Aorta (tissue), 5 donors: ENCODE data around the gene F13A1. TPM values are rescaled to one million over a fixed set of nuclear protein-coding genes. Genes with fewer than 3 reads are reported as not detected.

Experiments used
- ATAC-seq: fragments of 200-7000 bp; cut with Tn5 transposase; one replicate; pipeline ENCODE4 v1.9.1; 2022; ENCODE audit warnings: moderate library complexity; ENCODE audit not compliant: low FRiP score
- DNase-seq, 2 donors: peaks; one replicate each; pipeline ENCODE4 v3.0.0-alpha.2; 2020
- H3K27ac ChIP-seq, 2 donors: one replicate each; pipeline ENCODE4 v1.5.1; 2013; ENCODE audit warnings: low read length in 2 of 2, mild to moderate bottlenecking in 2 of 2, moderate library complexity in 2 of 2, control low read depth in 1 of 2, inconsistent platforms in 1 of 2, low read depth in 1 of 2
- H3K27me3 ChIP-seq, 2 donors: one replicate each; pipeline ENCODE4 v1.6.1; 2013; ENCODE audit warnings: control low read depth in 1 of 2, low read length in 1 of 2, mild to moderate bottlenecking in 1 of 2, moderate library complexity in 1 of 2; ENCODE audit not compliant: insufficient read depth in 2 of 2, control insufficient read depth in 1 of 2
- H3K36me3 ChIP-seq, 2 donors: one replicate each; pipeline ENCODE4 v1.6.1; 2013; ENCODE audit warnings: control low read depth in 1 of 2, low read length in 1 of 2, mild to moderate bottlenecking in 1 of 2; ENCODE audit not compliant: insufficient read depth in 2 of 2, control insufficient read depth in 1 of 2
- H3K4me1 ChIP-seq, 2 donors: one replicate each; pipeline ENCODE4 v1.6.1; 2013; ENCODE audit warnings: low read length in 2 of 2, control low read depth in 1 of 2, mild to moderate bottlenecking in 1 of 2, moderate library complexity in 1 of 2; ENCODE audit not compliant: insufficient read depth in 2 of 2, control insufficient read depth in 1 of 2
- H3K4me3 ChIP-seq, 2 donors: one replicate each; pipeline ENCODE4 v1.5.1; 2013; ENCODE audit warnings: low read length in 2 of 2, control low read depth in 1 of 2, mild to moderate bottlenecking in 1 of 2
- H3K9me3 ChIP-seq: one replicate; pipeline ENCODE4 v1.6.1; 2013; ENCODE audit warnings: mild to moderate bottlenecking, low read length; ENCODE audit not compliant: control insufficient read depth
- WGBS, 2 donors: extraction: QIAGEN DNeasy Blood & Tissue Kit; methylation state at CpG; one replicate each; pipeline ENCODE4 v1.1.7; 2013; 5-methylcytosine and 5-hydroxymethylcytosine counted together
- intact Hi-C, 2 donors: fragments of 100-400 bp; cut with DNase I; formaldehyde crosslinking; loops; one replicate each; pipeline versions ENCODE4 v1.14.2 to v1.15.0; 2022
- polyA plus RNA-seq, 2 donors: library from polyadenylated mRNA; stranded (reverse); fragments of 200-250 nt; gene quantifications; one replicate each; pipeline ENCODE4 v1.2.3, GENCODE V29; 2013
- total RNA-seq, 2 donors: library from RNA; stranded (reverse); fragmentation: NEBNext Ultra II Directional; extraction: Animal tissue kit (Norgen Biotek cat#: 25700); gene quantifications; one replicate each; pipeline ENCODE4 v1.2.1, GENCODE V29; 2021
- donor health status: healthy with polysubstance abuse.
- donor health status: Bipolar disorder and iron deficiency.
- donor health status: DM: no; HTN: no; CAD: no.
- donor health status: DM: no; HTN: no; CAD: no.
- donor health status: DM: yes; HTN: yes; CAD: no.

F13A1 gene
- total and polyA plus RNA-seq, 4 donors = 16.8 to 421 (median 122) TPM

DNA sequence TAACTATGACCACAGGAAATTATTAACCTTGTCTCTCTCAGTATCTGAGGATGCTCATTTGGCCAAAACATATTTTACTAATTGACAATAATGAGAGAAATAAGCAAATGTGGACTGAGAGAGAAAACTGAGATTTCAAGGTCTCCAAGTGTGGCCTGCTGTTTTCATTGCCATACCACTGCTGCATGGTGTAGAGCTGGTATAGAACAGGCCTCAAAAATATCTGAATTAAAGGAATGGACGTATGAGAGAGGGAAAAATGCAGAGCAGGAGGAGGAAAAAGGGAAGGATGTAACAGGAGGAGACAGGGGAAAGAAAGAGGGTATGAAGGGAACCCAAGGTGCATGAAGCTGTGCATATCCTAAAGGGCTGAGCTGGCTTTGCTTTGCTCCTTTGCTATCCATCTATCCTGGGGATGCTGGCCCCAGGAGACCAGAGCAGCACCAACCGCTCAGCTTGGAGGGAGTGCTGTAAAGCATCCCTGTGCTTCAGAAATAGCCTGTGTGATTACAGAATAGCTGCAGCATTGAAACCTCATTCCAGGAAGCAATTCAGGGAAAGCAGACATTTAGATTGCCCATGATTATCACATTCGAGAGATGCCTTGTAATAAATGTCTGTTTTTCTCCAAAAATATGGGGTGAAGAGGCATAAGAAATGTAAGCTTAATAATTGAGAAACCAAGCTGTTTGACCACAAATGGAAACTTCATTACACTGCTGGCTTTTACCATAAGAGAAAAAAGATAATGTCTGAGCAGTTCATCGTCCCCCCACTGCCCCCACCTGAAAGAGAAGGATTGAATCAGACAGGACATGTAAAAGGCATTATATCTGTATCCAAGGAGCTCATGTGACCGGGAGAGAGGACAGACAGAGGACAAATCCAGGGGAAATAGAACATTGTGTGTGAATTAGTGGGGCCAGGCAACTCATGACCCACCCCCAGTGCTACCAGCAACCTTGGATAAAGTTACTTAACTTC lies 80.6 kb downstream of the F13A1 start:
- ATAC-seq = no peak
- Histone ChIP-seq H3K4me1 (no peaks in the 10 kb centered on the region), H3K27me3 (no peaks in the 10 kb centered on the region), H3K9me3 (no peaks in the 10 kb centered on the region), H3K27ac (no peak overlapping the region), H3K36me3 (no peaks in the 10 kb centered on the region), H3K4me3 (no peak overlapping the region)
- no peak for DNase-seq
- 48 to 61% methylated on average over 5 of the region's 5 CpGs for WGBS, 2 donors
- intact Hi-C loops = no loop called here

GRCh38 chr6:6236730-6237469 lies 83.6 kb downstream of the F13A1 start:
- Histone ChIP-seq H3K4me1 (no peaks in the 10 kb centered on the region), H3K27ac (no peak overlapping the region), H3K27me3 (no peaks in the 10 kb centered on the region), H3K36me3 (no peaks in the 10 kb centered on the region), H3K9me3 (no peaks in the 10 kb centered on the region), H3K4me3 (no peak overlapping the region)
- 70 to 75% methylated on average over 6 of the region's 6 CpGs for WGBS, 2 donors
- no peak for ATAC-seq
- intact Hi-C loops = no loop called here
- no peak for DNase-seq

DNA sequence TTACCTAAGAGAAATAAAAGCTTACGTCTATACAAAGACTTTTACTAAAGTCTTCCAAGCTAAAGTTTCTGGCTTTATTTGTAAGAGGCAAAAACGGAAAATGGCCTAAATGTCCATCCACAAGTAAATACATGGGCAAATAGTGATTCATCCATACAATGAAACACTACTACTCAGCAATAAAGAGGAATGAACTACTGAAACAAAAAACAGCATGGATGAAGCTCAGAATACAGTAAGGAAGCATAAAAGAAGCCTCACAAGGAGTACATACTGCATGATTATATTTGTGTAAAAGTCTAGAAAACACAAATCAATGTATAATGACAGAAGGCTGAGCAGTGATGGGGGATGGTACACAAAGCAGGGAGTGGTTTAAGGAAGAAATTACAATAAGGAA lies 84.7 kb downstream of the F13A1 start:
- ATAC-seq (no peak), DNase-seq (no peak)
- no peaks in the 10 kb centered on the region for H3K27me3 ChIP-seq
- no peaks in the 10 kb centered on the region for H3K4me1 ChIP-seq
- no peaks in the 10 kb centered on the region for H3K36me3 ChIP-seq
- no peak overlapping the region for H3K27ac ChIP-seq
- 70 to 76% methylated on average over 2 of the region's 2 CpGs for WGBS, 2 donors
- no peak overlapping the region for H3K4me3 ChIP-seq
- intact Hi-C loops = no loop called here
- H3K9me3 ChIP-seq = no peaks in the 10 kb centered on the region

- Histone ChIP-seq H3K27ac (no peak overlapping the region), H3K36me3 (no peaks in the 10 kb centered on the region), H3K4me1 (no peaks in the 10 kb centered on the region), H3K4me3 (no peak overlapping the region), H3K27me3 (no peaks in the 10 kb centered on the region), H3K9me3 (no peaks in the 10 kb centered on the region)
- ATAC-seq (no peak), DNase-seq (no peak)
- WGBS, 2 donors = 81 to 86% methylated on average over 1 of the region's 1 CpG
- intact Hi-C loops = no loop called here
Measured at GRCh38 chr6:6234963-6235362, 85.5 kb downstream of the F13A1 start.

GRCh38 chr6:6230286-6230685 lies 90.2 kb downstream of the F13A1 start:
- intact Hi-C loops = no loop called here
- no peak for ATAC-seq
- H3K9me3 ChIP-seq = no peaks in the 10 kb centered on the region
- H3K4me1 ChIP-seq = no peaks in the 10 kb centered on the region
- no peak overlapping the region for H3K27ac ChIP-seq
- DNase-seq = no peak
- no peak overlapping the region for H3K4me3 ChIP-seq
- H3K36me3 ChIP-seq = no peaks in the 10 kb centered on the region
- 81 to 93% methylated on average over 1 of the region's 1 CpG for WGBS, 2 donors
- H3K27me3 ChIP-seq = no peaks in the 10 kb centered on the region

- ATAC-seq (no peak), DNase-seq (no peak)
- peaks cover 0 to 3% of the 10 kb centered on the region in 2 donors for H3K27me3 ChIP-seq
- 44 to 82% methylated on average over 1 of the region's 1 CpG for WGBS, 2 donors
- no peaks in the 10 kb centered on the region for H3K9me3 ChIP-seq
- H3K27ac ChIP-seq = no peak overlapping the region
- H3K36me3 ChIP-seq = no peaks in the 10 kb centered on the region
- H3K4me1 ChIP-seq = no peaks in the 10 kb centered on the region
- intact Hi-C loops = no loop called here
- no peak overlapping the region for H3K4me3 ChIP-seq
Measured at GRCh38 chr6:6227896-6228295, 92.6 kb downstream of the F13A1 start.

DNA sequence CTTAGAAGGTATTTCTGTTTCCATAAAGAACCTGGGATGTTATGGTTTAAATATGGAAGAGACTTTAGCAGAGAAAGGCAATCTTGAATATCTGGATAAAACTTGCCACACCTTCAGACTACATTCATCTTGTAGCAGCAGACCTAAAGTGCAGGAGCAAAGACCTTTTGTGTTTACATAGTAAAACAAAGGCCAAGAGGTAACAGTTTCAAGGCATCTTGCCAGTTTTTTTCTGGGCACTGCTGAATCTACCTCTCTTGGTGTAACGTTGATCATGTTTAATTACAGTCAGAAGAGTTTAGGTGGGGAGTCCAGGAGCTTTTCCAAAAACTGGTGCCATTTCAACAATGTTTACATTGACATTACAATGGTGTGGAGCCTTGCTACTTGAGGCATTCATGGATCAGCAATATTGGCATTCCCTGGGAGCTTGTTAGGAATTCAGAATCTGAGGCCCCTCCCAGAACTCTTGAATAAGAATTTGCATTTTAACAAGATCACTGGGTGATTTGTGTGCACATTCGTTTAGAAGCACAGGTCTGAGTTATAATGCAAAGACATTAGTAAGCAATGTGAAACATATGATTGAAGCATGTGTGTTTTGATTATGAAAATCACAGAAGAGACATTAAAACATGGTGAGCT lies 94.5 kb downstream of the F13A1 start:
- H3K36me3 ChIP-seq = no peaks in the 10 kb centered on the region

DNA sequence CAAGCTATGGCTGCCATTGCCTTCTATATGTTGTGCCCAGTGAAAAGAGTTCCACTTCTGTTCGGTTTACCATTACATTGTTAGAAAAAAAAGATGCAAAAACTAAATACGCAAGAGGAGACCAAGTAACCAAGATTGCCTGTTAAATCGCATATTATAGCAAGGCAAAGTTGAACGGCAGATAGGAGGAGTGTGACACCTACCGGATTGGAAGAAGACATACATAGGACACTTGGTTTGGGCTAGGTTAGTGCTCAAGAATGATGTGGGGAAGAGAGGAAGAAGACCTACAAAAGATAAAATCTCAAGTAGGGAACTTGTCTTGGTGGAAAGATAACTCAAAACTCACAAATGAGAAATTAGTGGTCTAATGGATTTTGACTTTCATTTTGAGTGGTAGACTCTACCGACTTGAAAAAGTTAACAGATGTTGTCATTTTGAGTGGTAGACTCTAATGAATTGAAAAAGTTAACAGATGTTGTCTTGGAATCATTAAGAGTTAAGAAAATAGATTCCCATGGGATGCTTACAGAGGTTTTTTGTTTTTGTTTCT lies 95.5 kb downstream of the F13A1 start:
- Histone ChIP-seq H3K4me3 (no peak overlapping the region), H3K27me3 (peaks cover 0 to 3% of the 10 kb centered on the region in 2 donors), H3K9me3 (no peaks in the 10 kb centered on the region), H3K27ac (no peak overlapping the region), H3K4me1 (no peaks in the 10 kb centered on the region), H3K36me3 (no peaks in the 10 kb centered on the region)
- intact Hi-C loops = no loop called here
- DNase-seq (no peak), ATAC-seq (no peak)
- 91 to 92% methylated on average over 6 of the region's 6 CpGs for WGBS, 2 donors

More for the DNA sequence above, 94.5 kb downstream of the F13A1 start:
- Histone ChIP-seq H3K9me3 (no peaks in the 10 kb centered on the region), H3K4me3 (no peak overlapping the region), H3K4me1 (no peaks in the 10 kb centered on the region), H3K27ac (no peak overlapping the region), H3K27me3 (peaks cover 0 to 3% of the 10 kb centered on the region in 2 donors)
- WGBS, 2 donors = 43 to 54% methylated on average over 2 of the region's 2 CpGs
- ATAC-seq (no peak), DNase-seq (no peak)
- intact Hi-C loops = no loop called here
